OCI-LY1 (cell line): ENCODE data around the gene IMPDH2.

Source experiments
- H2AFZ ChIP-seq: fragments of 200-600 bp; sonication (generic), shearing (Covaris generic); 2 replicates; pipeline ENCODE4 v1.6.0; 2014; ENCODE audit warnings: antibody characterized with exemption, mild to moderate bottlenecking, low read length
- H3F3A ChIP-seq: fragments of 200-600 bp; sonication (generic), shearing (Covaris generic); 2 replicates; pipeline ENCODE4 v1.6.0; 2014; ENCODE audit warnings: mild to moderate bottlenecking, antibody characterized with exemption, low read length, moderate library complexity; ENCODE audit not compliant: insufficient read depth
- H3K27ac ChIP-seq: fragments of 200-600 bp; sonication (generic); 2 replicates; pipeline ENCODE4 v1.5.1; 2014; ENCODE audit warnings: low read length, mixed run types, mild to moderate bottlenecking, low read depth; ENCODE audit not compliant: poor library complexity, severe bottlenecking
- H3K27me3 ChIP-seq: fragments of 200-600 bp; sonication (generic); 2 replicates; pipeline ENCODE4 v1.6.0; 2014; ENCODE audit warnings: antibody characterized with exemption, mild to moderate bottlenecking, low read length, moderate library complexity; ENCODE audit not compliant: insufficient read depth
- H3K36me3 ChIP-seq: fragments of 200-600 bp; sonication (generic); 2 replicates; pipeline ENCODE4 v1.6.1; 2014; ENCODE audit warnings: mild to moderate bottlenecking, antibody characterized with exemption, low read length, moderate library complexity, mixed read lengths; ENCODE audit not compliant: insufficient read depth
- H3K4me1 ChIP-seq: fragments of 200-600 bp; sonication (generic); 2 replicates; pipeline ENCODE4 v1.5.1; 2014; ENCODE audit warnings: mild to moderate bottlenecking, low read length, moderate library complexity; ENCODE audit not compliant: insufficient read depth, severe bottlenecking
- H3K4me2 ChIP-seq: fragments of 200-600 bp; sonication (generic), shearing (Covaris generic); 2 replicates; pipeline ENCODE4 v1.6.1; 2014; ENCODE audit warnings: low read length
- H3K4me3 ChIP-seq: fragments of 200-600 bp; sonication (generic); 2 replicates; pipeline ENCODE4 v1.5.1; 2014; ENCODE audit warnings: low read length, low read depth, mild to moderate bottlenecking, mixed read lengths; ENCODE audit not compliant: poor library complexity, severe bottlenecking
- H3K79me2 ChIP-seq: fragments of 200-600 bp; shearing (Covaris generic); 2 replicates; pipeline ENCODE4 v1.6.1; 2016; ENCODE audit warnings: mixed run types, low read length, mixed read lengths; ENCODE audit not compliant: insufficient read depth
- H3K9ac ChIP-seq: fragments of 200-600 bp; sonication (generic), shearing (Covaris generic); 2 replicates; pipeline ENCODE4 v1.6.1; 2014; ENCODE audit warnings: mild to moderate bottlenecking, low read length, mixed read lengths
- H3K9me2 ChIP-seq: fragments of 200-600 bp; sonication (generic), shearing (Covaris generic); 2 replicates; pipeline ENCODE4 v1.6.1; 2014; ENCODE audit warnings: low read depth, mild to moderate bottlenecking, low read length, mixed read lengths
- H3K9me3 ChIP-seq: fragments of 200-600 bp; shearing (Covaris generic); 2 replicates; pipeline ENCODE4 v1.6.1; 2014; ENCODE audit warnings: low read length, mixed read lengths
- H4K20me1 ChIP-seq: fragments of 200-600 bp; sonication (generic), shearing (Covaris generic); 2 replicates; pipeline ENCODE4 v1.6.0; 2016; ENCODE audit warnings: mild to moderate bottlenecking, low read length; ENCODE audit not compliant: insufficient read depth
- CTCF ChIP-seq: fragments of 200-600 bp; sonication (generic), shearing (Covaris generic); IDR thresholded peaks from 2 replicates; pipeline ENCODE4 v1.5.1; 2017; ENCODE audit warnings: mild to moderate bottlenecking, antibody characterized with exemption, low read length, moderate library complexity, mixed read lengths
- EZH2 ChIP-seq: fragments of 200-600 bp; sonication (generic), shearing (Covaris generic); IDR thresholded peaks from 2 replicates; pipeline ENCODE4 v1.8.0; 2017; ENCODE audit warnings: borderline replicate concordance, mixed run types, mild to moderate bottlenecking, antibody characterized with exemption, low read length, moderate library complexity, mixed read lengths

Gene IMPDH2

GRCh38 chr3:49021213-49021812, 7.9 kb downstream of the IMPDH2 start:
- Histone ChIP-seq H3K9me3 (no peaks in the 10 kb centered on the region), H3K4me2 (peak overlapping the region; percentile 98), H3K79me2 (peaks cover 13% of the 10 kb centered on the region; the same call in 1 of the 2 replicates), H3K9ac (peak overlapping the region; percentile 95), H3K4me1 (peaks cover 57% of the 10 kb centered on the region), H3K27ac (peak overlapping the region; percentile 96), H3K4me3 (peak overlapping the region; percentile 95), H3K9me2 (no peaks in the 10 kb centered on the region), H3K36me3 (peaks cover 35% of the 10 kb centered on the region), H3K27me3 (no peaks in the 10 kb centered on the region), H2AFZ (no peak overlapping the region), H4K20me1 (no peaks in the 10 kb centered on the region), H3F3A (0 out of 2 replicates have a peak, but pooled peaks cover 8% of the 10 kb centered on the region)
- TF ChIP-seq CTCF (no peak), EZH2 (no peak)

GRCh38 chr3:49020330-49021212, 8.6 kb downstream of the IMPDH2 start:
- no peaks in the 10 kb centered on the region for H3K9me3 ChIP-seq
- no peak overlapping the region for H2AFZ ChIP-seq
- H3K79me2 ChIP-seq = peaks cover 13% of the 10 kb centered on the region; the same call in 1 of the 2 replicates
- H3K4me2 ChIP-seq = peak overlapping the region; percentile 98
- peak overlapping the region; percentile 95 for H3K9ac ChIP-seq
- H4K20me1 ChIP-seq = no peaks in the 10 kb centered on the region
- H3K9me2 ChIP-seq = no peaks in the 10 kb centered on the region
- H3K27ac ChIP-seq = peak overlapping the region; percentile 96
- no peaks in the 10 kb centered on the region for H3K27me3 ChIP-seq
- peaks cover 50% of the 10 kb centered on the region for H3K4me1 ChIP-seq
- H3K4me3 ChIP-seq = peak overlapping the region; percentile 95
- H3K36me3 ChIP-seq = peaks cover 35% of the 10 kb centered on the region
- 0 out of 2 replicates have a peak, but pooled peaks cover 8% of the 10 kb centered on the region for H3F3A ChIP-seq
- peak; percentile 17; the same call in 1 of the 2 replicates for TF ChIP-seq CTCF
- TF ChIP-seq EZH2 = no peak

GRCh38 chr3:49019941-49020329, 9.3 kb downstream of the IMPDH2 start:
- peaks cover 43% of the 10 kb centered on the region for H3K4me1 ChIP-seq
- no peaks in the 10 kb centered on the region for H3K27me3 ChIP-seq
- H4K20me1 ChIP-seq = no peaks in the 10 kb centered on the region
- peaks cover 13% of the 10 kb centered on the region; the same call in 1 of the 2 replicates for H3K79me2 ChIP-seq
- peak overlapping the region; percentile 98 for H3K4me2 ChIP-seq
- H3K4me3 ChIP-seq = peak overlapping the region; percentile 95
- no peaks in the 10 kb centered on the region for H3K9me2 ChIP-seq
- no peak overlapping the region for H2AFZ ChIP-seq
- H3K36me3 ChIP-seq = peaks cover 35% of the 10 kb centered on the region
- TF ChIP-seq EZH2 (no peak), CTCF (no peak)
- H3K9me3 ChIP-seq = no peaks in the 10 kb centered on the region
- H3K27ac ChIP-seq = peak overlapping the region; percentile 96
- H3F3A ChIP-seq = 0 out of 2 replicates have a peak, but pooled peaks cover 8% of the 10 kb centered on the region
- H3K9ac ChIP-seq = peak overlapping the region; percentile 95
